ENCODE data around the gene SOCS1. TPM values are rescaled to one million over a fixed set of nuclear protein-coding genes. Genes with fewer than 3 reads are reported as not detected.

Gene SOCS1
- total and polyA plus RNA-seq, 2 experiments from 2014 or later: 1.4 to 2.3 TPM

DNA sequence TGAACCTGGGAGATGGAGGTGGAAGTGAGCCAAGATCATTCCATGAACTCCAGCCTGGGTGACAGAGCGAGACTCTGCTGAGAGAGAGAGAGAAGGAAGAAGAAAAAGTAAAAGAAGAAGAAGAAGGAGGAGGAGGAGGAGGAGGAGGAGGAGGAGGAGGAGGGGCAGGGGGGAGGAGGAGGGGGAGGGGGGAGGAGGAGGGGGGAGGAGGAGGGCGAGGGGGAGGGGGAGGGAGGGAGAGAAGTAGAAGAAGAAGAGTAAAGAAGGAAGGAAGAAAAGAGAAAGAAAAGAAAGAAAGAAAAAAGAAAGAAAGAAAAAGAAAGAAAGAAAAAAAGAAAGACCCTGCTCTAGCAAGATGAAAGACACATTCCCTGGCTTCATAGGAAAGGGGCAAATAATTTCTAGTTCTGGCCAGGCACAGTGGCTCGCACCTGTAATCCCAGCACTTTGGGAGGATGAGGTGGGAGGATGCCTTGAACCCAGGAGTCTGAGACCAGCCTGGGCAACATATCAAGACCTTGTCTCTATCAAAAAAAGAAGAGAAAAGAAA is 23.6 kb downstream of the SOCS1 start:
- Histone ChIP-seq H3K36me3 (ENCODE audit: low read depth) (no peaks in the 10 kb centered on the region), H3K79me2 (ENCODE audit: insufficient read depth) (no peaks in the 10 kb centered on the region), H2AFZ (no peak overlapping the region), H3K27ac (no peak overlapping the region), H3K4me1 (ENCODE audit: insufficient read depth) (peaks cover 3% of the 10 kb centered on the region; the same call in 1 of the 2 replicates), H3K9me2 (ENCODE audit: insufficient read depth) (no peaks in the 10 kb centered on the region), H3F3A (ENCODE audit: insufficient read depth) (no peaks in the 10 kb centered on the region), H4K20me1 (ENCODE audit: insufficient read depth) (no peaks in the 10 kb centered on the region), H3K9me3 (ENCODE audit: low read depth) (no peaks in the 10 kb centered on the region), H3K9ac (no peak overlapping the region), H3K4me2 (ENCODE audit: unreplicated experiment) (no peak overlapping the region), H3K4me3 (no peak overlapping the region), H3K27me3 (replicated peaks; ENCODE audit: insufficient read depth) (no peaks in the 10 kb centered on the region)
- in situ Hi-C loops (cut with MboI): no loop called here
- WGBS, 2 experiments (ENCODE audit: low coverage in 1 of 2, low lambda C conversion rate in 2 of 2, missing lambda C conversion rate in 2 of 2): 92 to 95% methylated on average over 2 to 3 of the region's 3 CpGs
- DNase-seq: no peak
- TF ChIP-seq EZH2phosphoT487 (IDR thresholded peaks at IDR 0.05; ENCODE audit: insufficient read depth, low read depth): no peak
- no peak for TF ChIP-seq EZH2 (IDR thresholded peaks at IDR 0.05; ENCODE audit: insufficient read depth, poor library complexity, severe bottlenecking)

DNA sequence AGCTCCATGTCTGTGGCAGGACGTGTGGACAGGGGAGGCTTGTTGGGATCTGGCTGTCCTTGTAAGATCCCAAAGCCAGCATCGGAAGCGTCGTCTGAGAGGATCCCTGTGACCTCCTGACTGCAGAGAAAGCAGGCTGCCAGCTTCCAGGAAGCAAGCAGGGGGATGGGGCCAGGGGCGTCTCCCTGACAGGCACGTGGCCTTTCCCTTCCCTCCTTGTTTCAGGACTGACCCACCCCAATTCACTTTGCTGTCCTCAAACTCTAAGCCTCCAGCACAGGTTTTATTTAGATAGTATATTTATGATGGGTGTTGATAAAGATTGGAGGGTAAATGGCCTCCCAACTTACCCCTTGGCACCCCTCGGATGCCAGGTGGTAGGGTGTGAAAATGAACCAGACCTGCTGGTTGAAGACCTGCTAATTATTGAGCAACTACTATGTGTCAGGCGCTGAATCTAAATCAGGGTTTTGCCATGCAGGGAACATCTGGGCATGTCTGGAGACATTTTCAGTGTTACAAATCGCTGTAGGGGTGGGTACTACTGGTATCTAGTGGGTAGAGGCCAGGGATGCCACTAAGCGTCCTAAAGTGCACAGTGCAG is 24.5 kb downstream of the SOCS1 start:
- Histone ChIP-seq H3K9ac (no peak overlapping the region), H3K4me2 (ENCODE audit: unreplicated experiment) (no peak overlapping the region), H3K79me2 (ENCODE audit: insufficient read depth) (no peaks in the 10 kb centered on the region), H3K27ac (no peak overlapping the region), H2AFZ (no peak overlapping the region), H3K36me3 (ENCODE audit: low read depth) (no peaks in the 10 kb centered on the region), H4K20me1 (ENCODE audit: insufficient read depth) (no peaks in the 10 kb centered on the region), H3F3A (ENCODE audit: insufficient read depth) (no peaks in the 10 kb centered on the region), H3K9me2 (ENCODE audit: insufficient read depth) (no peaks in the 10 kb centered on the region), H3K4me3 (no peak overlapping the region), H3K4me1 (ENCODE audit: insufficient read depth) (peaks cover 3% of the 10 kb centered on the region; the same call in 1 of the 2 replicates), H3K27me3 (replicated peaks; ENCODE audit: insufficient read depth) (no peaks in the 10 kb centered on the region), H3K9me3 (ENCODE audit: low read depth) (no peaks in the 10 kb centered on the region)
- TF ChIP-seq EZH2phosphoT487 (IDR thresholded peaks at IDR 0.05; ENCODE audit: insufficient read depth, low read depth) (no peak), EZH2 (IDR thresholded peaks at IDR 0.05; ENCODE audit: insufficient read depth, poor library complexity, severe bottlenecking) (no peak)
- DNase-seq: no peak
- in situ Hi-C loops (cut with MboI): no loop called here
- 69 to 73% methylated on average over 10 of the region's 10 CpGs for whole genome bisulfite sequencing, 2 experiments (ENCODE audit: low coverage in 1 of 2, low lambda C conversion rate in 2 of 2, missing lambda C conversion rate in 2 of 2)

DNA sequence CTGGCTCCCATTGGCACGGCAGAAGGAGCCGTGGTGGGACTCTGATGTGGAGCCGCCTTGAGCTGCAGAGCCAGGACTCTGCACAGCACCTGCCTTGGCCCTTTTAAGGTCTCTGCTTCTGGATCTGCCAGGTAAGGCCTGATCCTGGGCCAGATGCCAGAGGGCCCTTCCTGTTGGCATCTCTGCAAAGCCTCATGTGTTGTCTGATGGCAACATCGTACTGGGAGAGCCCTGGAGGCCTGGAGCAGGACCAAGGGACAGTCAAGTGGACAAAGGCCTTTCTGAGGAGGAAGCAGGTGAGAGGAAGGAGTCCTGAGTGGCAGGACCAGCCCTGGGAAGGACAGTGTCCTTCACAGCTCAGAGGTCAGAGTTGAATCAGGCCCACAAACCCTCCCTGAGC is 26.1 kb downstream of the SOCS1 start:
- H3K27ac ChIP-seq: no peak overlapping the region
- no peaks in the 10 kb centered on the region for H3K36me3 ChIP-seq (ENCODE audit: low read depth)
- no peak overlapping the region for H2AFZ ChIP-seq
- no peak for DNase-seq
- 70 to 72% methylated on average over 4 of the region's 4 CpGs for WGBS, 2 experiments (ENCODE audit: low coverage in 1 of 2, low lambda C conversion rate in 2 of 2, missing lambda C conversion rate in 2 of 2)
- H3K4me1 ChIP-seq (ENCODE audit: insufficient read depth): peaks cover 3% of the 10 kb centered on the region; the same call in 1 of the 2 replicates
- in situ Hi-C loops (cut with MboI): no loop called here
- H3K27me3 ChIP-seq (replicated peaks; ENCODE audit: insufficient read depth): no peaks in the 10 kb centered on the region
- no peak overlapping the region for H3K9ac ChIP-seq
- TF ChIP-seq EZH2 (IDR thresholded peaks at IDR 0.05; ENCODE audit: insufficient read depth, poor library complexity, severe bottlenecking): no peak
- no peak overlapping the region for H3K4me2 ChIP-seq (ENCODE audit: unreplicated experiment)
- H3K9me2 ChIP-seq (ENCODE audit: insufficient read depth): no peaks in the 10 kb centered on the region
- no peaks in the 10 kb centered on the region for H3K9me3 ChIP-seq (ENCODE audit: low read depth)
- H3K79me2 ChIP-seq (ENCODE audit: insufficient read depth): no peaks in the 10 kb centered on the region
- no peaks in the 10 kb centered on the region for H4K20me1 ChIP-seq (ENCODE audit: insufficient read depth)
- H3K4me3 ChIP-seq: no peak overlapping the region
- no peaks in the 10 kb centered on the region for H3F3A ChIP-seq (ENCODE audit: insufficient read depth)

DNA sequence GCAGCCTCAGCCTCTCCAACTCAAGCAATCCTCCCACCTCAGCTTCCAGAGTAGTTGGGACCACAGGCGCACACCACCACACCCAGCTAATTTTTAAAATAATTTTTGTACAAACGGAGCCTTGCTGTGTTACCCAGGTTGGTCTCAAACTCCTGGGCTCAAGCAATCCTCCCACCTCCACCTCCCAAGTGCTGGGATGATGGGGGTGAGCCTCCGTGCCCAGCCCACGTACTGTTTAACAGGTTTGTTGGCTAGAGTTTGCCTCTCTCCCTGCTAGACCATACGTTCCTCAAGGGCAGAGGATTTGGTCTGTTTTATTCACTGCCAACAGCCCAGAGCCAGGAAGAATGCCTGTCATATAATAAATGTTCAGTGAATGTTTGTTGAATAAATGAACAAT is 26.6 kb downstream of the SOCS1 start:
- no peak overlapping the region for H2AFZ ChIP-seq
- H3K27me3 ChIP-seq (replicated peaks; ENCODE audit: insufficient read depth): no peaks in the 10 kb centered on the region
- WGBS, 2 experiments (ENCODE audit: low coverage in 1 of 2, low lambda C conversion rate in 2 of 2, missing lambda C conversion rate in 2 of 2): 81 to 83% methylated on average over 5 of the region's 5 CpGs
- H3K9me3 ChIP-seq (ENCODE audit: low read depth): no peaks in the 10 kb centered on the region
- no peaks in the 10 kb centered on the region for H3K9me2 ChIP-seq (ENCODE audit: insufficient read depth)
- no peak overlapping the region for H3K4me3 ChIP-seq
- TF ChIP-seq EZH2phosphoT487 (IDR thresholded peaks at IDR 0.05; ENCODE audit: insufficient read depth, low read depth) (no peak), EZH2 (IDR thresholded peaks at IDR 0.05; ENCODE audit: insufficient read depth, poor library complexity, severe bottlenecking) (no peak)
- no peak for DNase-seq
- no peak overlapping the region for H3K27ac ChIP-seq
- H3K79me2 ChIP-seq (ENCODE audit: insufficient read depth): no peaks in the 10 kb centered on the region
- H3K36me3 ChIP-seq (ENCODE audit: low read depth): no peaks in the 10 kb centered on the region
- H4K20me1 ChIP-seq (ENCODE audit: insufficient read depth): no peaks in the 10 kb centered on the region
- H3K4me1 ChIP-seq (ENCODE audit: insufficient read depth): peaks cover 3% of the 10 kb centered on the region; the same call in 1 of the 2 replicates
- in situ Hi-C loops (cut with MboI): no loop called here
- no peak overlapping the region for H3K4me2 ChIP-seq (ENCODE audit: unreplicated experiment)
- no peak overlapping the region for H3K9ac ChIP-seq
- no peaks in the 10 kb centered on the region for H3F3A ChIP-seq (ENCODE audit: insufficient read depth)
